Measurements from ENCODE around the gene UGT1A5. TPM values are rescaled to one million over a fixed set of nuclear protein-coding genes. Genes with fewer than 3 reads are reported as not detected.

UGT1A5 gene
- total and polyA plus RNA-seq, 2 of the 8 experiments (the other 6 are each of a cell fraction or from before 2014, with no cell fraction given) = not detected

- no peak for TF ChIP-seq JUN (IDR thresholded peaks at IDR 0.05; ENCODE audit: low read depth, low read length)
- no peak for TF ChIP-seq GTF2F1 (IDR thresholded peaks at IDR 0.05; ENCODE audit: borderline replicate concordance, low read depth, low read length)
- no peak for TF ChIP-seq BRCA1 (IDR thresholded peaks at IDR 0.05; ENCODE audit: low read depth, low read length)
- TF ChIP-seq MAX (IDR thresholded peaks at IDR 0.05) = no peak
These were observed 78.6 kb downstream of the UGT1A5 start (continued) for GRCh38 chr2:233791151-233791882.

Measured in H1 (cell line).